NCI-H345 treated with DMSO at 0.1 percent for 48 hours (cell line): ENCODE results near the gene MIP.
"Not testable (repeated sequence)": the region's sequence is repeated elsewhere in the genome, so short reads cannot be mapped to it uniquely, and the experiment has no call there.

ENCODE experiments used
- DNase-seq: peaks from one replicate; lab custom pipeline; 2025; ENCODE audit not compliant: unreplicated experiment; lab: John Stamatoyannopoulos, UW

The MIP gene

DNA sequence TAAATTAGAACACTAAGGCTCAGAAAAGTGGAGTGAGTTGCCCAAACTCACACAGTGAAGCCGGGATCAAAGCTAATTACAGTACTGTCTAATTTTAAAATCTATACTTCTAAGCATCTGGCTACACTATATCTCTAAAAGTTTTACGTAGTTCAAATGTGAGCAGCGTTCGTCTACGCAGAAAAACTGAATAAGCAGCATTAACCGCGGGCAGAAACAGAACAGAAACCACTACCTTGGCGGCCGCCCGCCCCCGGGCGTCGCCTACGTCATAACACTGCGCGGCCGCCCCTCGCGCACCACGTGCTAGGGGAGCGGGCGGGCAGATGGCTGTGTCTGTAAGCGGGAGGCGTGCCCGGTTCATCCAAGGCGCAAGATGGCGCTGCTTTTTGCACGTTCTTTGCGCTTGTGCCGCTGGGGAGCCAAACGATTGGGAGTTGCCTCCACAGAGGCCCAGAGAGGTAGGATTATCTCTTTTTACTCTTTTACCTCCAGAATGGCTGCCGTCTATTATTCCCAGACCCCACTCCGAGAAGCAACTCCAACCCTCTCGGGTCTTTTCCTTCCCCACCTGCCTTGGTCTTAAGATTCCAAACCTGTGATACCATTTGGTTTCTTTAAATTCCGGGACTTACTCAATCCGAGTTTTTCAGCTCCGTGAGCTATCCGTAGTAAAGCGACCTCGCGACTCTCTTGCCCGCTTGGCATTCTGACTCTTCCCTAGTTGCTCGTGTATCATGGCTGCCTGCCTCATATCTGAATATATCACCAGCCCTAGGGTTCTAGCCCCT is 14.0 kb upstream of the MIP start, which contains the start of gene SPRYD4:
SPRYD4 (plus strand) TSS at position 363 of the 791 bp plus-strand sequence; CDS start at position 377, 14 bp downstream.
- peak; percentile 74 for DNase-seq

DNA sequence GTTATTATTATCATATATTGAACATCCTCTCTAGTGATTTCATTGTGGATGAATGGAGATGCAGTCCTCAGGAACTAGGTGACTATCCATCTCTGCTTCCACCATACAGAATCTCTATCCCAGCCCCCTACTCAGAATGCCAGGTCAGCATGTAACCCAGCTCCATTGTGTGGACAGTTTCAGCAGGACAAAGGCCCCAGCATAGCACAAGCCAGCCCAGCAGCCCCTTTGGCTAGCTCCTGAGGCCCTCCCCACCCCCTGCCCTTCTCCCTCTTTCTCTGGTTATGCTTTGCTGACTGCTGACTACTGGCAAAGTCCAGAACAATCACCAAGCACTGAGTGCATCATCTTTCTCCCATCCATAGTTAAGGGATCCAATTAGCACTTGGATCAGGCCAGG is 8.1 kb upstream of the MIP start:
- DNase-seq: no peak

DNA sequence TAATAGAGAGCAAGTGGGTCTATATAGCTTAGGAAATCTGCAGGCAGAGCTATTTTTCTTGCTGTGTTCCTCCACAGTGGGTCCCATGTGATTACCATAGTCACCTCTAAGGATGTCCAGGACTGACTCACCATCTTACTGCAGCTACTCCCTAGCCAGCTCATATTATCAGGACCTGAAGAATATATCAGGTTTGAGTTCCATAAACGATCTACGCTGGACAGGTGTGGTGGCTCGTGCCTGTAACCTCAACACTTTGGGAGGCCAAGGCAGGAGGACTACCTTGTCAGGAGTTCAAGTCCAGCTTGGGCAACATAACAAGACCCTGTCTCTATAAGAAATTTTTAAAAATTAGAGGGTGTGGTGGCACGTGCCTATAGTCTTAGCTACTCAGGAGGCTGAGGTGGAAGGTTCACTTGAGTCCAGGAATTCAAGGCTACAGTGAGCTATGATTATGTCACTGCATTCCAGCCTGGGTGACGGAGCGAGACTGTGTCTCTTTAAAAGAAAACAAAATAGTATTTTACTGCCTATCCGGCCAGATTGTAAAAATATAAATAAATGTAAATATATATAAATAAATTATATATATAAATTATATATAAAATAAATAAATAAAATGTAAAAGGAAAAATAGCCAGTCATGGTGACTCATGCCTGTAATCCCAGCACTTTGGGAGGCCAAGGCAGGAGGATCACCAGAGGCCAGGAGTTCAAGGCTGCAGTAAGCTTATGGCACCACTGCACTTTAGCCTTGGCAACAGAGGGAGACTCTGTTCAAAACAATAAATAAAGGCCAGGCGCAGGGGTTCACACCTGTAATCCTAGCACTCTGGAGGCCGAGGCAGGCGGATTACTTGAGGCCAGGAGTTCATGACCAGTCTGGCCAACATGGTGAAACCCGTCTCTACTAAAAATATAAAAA is 7.0 kb upstream of the MIP start:
- no peak for DNase-seq

DNA sequence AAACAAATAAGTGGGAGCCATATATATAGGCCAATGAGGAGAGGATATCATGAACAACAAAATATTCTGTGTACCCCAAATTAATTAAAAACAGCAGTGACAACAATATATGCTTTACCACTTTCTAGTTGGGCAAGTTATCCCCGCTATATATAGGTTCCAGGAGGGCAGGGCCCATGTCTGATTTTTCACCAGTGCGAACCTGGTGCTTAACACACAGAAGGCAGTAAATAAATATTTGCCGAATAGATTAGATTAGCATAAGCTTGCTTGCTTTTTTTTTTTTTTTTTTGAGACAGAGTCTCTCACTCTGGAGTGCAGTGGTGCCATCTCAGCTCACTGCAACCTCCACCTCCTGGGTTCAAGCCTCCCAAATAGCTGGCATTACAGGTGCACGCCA is 3.4 kb upstream of the MIP start:
- no peak for DNase-seq

DNA sequence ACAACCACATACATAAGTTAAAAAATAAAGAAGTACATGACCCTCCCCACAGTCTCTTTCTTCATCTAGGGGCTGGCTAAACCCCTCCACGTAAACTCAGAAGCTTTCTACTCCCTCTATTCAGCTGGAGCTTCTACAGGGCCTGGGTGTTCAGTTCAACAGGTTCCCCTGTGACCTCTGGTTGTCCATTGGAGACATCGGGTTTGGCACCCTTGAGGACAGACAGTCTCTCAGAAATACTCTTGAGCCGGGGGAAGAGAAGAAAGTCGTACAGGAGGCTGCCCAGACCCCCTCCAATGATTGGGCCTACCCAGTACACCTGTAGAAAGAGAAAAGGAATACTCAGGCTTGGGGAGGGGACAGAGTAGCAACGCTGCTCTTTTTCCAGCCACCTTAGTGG is 3.3 kb downstream of the MIP start:
- no peak for DNase-seq

DNA sequence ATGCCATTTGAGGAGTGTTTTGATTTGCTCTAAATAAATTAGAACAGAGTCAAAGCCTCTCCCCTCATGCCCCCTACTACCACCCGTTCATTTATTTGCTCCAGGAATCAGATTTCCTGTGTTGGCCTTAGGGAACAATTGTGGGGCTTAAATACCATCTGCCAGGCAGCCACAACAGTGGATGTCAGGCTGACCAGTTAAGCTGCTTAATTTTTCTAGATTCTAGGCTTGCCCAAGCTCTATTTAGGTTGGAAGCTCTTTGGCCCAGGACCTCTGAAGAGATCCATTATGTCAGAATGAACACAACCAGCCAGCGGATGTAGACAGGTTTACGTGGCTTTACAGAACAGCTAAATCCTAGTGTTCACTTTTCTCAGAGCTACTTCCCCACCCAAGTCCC is 4.2 kb downstream of the MIP start:
- no peak for DNase-seq

DNA sequence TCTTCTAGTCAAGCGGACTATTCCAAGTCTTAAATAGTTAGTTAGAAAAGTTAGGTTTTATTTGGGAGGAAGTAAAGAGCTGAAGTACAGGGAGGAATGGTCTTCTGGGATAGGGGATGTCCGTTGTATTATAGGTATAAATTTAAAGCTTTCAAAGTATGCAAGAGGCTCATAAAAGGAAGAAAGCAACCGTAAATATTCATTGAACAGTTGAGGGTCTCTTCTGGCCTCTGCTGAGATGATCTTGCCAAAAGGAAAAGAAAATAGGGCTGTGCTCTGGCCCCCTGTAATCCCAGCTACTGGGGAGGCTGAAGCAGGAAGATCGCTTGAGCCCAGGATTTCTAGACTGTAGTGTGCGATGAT is 4.9 kb downstream of the MIP start:
- DNase-seq: no peak

DNA sequence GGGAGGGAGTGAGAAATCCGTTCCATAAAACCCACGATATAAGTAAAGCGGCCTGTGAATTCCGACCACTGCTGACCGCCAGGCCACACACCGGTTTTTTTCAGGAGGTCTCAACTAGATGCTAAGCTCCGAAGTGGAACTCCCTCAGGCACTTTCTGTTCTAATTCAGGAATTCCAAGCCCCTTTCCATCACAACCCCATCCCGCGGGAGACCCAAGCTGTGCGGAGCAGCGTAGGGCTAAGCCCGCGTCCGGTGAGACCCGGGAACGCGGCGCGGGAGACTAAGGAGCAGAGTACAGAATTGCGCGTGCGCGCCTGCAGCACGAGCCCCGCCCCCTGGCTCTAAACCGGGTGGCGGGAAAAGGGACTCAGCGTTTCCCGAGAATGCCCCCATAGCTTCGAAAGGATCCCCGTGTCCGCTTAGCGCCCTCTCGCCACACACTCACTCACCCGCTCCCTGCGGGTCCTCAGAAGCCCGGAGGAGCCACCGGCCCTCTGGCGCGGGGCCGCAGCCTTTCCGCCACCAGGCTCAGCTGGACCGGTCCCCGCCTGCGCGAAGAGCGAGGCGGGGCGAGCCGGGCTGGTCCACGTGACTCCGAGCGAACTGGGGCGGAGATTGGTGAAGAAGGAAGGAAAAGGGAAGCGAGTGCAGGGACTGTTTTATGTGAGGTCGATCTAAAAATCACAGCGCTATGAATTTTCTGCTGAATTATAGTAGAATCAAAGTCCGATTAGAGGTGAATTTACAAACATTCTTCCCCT is 5.4 kb downstream of the MIP start, which contains the start of gene TIMELESS:
TIMELESS (minus strand) TSS at position 567 of the 762 bp plus-strand sequence. CDS start 15,256 bp downstream, outside the sequence.
- DNase-seq: peak; percentile 80

DNA sequence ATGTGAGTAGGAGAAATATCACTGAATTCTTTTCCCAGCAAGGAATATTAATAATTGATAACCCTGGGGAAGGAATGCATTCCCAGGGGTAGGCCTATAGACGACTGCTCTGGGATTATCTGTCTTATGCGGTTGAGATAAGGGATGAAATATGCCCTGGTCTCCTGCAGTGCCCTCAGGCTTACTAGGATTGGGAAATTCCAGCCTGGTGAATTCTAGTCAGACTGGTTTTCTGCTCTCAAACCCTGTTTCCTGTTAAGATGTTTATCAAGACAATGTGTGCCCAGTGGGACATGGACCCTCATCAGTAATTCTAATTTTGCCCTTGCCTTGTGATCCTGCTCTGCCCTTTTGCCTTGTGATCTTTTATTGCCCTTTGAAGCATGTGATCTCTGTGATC is 11.2 kb downstream of the MIP start:
- not testable (repeated sequence) for DNase-seq

DNA sequence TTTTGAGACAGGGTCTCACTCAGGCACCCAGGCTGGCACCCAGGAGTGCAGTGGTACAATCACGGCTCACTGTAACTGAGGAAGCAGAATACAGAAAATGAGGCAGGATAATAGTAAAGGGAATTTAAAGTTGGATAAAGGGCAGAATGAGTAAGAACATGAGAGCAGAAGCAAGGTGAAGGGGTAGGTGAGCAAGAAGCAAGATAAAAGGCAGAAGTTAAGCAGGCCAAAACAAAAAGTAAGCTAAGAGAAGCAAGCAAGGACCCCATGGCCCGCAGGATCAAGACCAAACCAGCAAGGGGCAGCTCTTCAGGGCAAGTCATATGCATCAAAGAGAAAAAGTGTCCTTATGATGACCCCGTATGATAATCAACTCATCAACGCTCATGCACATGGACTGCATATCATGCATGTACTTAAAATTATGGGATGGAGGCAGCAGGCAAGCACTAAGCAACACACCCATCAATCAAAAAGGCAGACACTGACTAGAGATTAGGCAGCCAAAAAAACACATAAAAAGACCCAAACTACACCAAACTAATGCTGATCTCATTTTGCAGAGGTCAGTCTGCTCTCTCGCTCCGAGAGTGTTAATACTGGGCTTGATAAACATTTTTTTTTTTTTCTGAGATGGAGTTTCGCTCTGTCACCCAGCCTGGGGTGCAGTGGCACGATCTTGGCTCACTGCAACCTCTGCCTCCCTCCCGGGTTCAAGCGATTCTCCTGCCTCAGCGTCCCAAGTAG is 16.9 kb downstream of the MIP start:
- no peak for DNase-seq

DNA sequence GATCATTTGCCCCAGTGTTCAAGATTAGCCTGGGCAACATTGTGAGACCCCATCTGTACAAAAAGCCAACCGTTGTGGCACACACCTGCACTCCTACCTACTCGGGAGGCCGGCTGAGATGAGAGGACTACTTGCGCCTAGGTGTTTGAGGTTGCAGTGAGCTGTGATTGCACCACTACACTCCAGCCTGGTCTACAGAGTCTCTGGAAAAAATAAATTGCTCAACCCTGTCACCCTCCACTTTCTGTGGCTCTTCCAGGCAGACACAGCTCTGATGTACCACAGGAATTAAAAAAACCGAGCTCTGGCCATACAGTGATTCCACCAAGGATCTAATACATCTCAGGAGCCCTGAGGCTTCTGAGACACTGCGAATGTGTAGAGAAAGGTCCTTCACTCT is 19.6 kb downstream of the MIP start:
- no peak for DNase-seq

DNA sequence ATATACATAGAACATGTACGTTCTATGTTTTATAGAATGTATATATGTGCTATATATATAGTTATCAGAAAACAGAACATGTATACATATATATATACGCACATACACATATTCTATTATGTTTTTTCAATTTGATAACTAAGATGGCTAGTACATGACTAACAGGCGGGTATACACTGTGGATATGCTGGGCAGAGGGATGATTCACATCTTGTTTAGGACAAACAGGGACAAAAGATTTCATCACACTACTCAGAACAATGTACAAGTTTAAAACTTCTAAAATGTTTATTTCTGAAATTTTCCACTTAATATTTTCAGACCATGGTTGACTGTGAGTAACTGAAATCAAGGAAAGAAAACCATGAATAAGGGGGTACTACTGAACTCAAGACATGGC is 22.6 kb downstream of the MIP start:
- DNase-seq: no peak

DNA sequence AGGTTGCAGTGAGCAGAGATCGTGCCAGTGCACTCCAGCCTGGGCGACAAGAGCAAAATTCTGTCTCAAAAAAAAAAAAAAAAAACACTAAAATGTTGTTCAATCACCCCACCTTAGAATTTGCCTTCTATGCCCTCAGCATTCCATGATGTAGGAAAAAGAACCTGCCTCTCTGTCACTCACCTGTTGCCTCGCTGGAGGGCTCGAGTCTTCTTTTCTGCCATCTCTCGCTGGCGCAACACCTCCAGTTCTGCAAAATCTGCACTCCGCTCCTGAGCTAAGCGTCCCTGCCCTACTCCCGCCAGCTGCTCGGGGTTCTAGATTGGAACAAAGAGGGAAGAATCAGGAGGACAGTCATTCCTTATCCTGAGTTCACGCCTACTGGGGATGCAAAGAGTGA is 23.2 kb downstream of the MIP start:
- no peak for DNase-seq

DNA sequence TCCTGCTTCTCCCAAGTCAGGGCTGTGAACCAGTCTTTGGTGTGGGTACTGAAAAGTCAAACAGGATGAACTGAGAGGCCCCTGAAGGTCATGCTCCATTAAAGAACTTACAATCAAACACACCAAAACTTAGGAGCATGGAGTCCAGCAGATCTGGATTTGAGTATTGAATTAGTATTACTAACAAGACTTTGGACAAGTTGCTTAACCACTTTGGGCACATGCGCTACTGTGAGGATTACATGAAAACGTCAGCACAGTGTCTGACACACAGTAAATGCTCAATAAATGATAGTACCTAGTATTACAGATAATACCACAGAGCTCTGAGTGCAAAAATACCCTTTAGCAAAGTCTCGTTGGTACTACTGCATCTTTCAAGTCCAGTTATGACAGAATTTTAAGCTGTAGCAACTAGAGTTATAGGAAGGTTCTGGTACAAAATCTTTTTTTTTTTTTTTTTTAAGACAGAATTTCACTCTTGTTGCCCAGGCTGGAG is 28.5 kb downstream of the MIP start:
- DNase-seq: no peak

DNA sequence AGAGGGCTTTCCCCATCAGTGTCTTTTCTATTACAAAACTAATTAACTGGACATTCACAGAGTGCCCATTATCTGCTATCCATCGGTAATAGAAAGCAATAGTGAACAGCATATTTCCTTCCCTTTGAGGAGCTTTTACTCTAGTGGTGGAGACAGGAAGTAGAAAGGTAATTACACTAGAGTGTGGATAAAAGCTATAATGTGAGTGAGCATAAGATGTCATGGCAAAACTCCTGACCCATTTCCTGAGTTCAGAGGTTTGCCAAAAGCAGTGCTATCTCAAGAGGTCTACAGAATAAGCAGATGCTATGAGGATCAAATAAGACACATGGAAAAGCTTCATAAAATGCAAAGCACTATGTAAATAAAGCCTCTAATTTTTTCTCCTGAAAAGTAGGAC is 29.3 kb downstream of the MIP start:
- no peak for DNase-seq

DNA sequence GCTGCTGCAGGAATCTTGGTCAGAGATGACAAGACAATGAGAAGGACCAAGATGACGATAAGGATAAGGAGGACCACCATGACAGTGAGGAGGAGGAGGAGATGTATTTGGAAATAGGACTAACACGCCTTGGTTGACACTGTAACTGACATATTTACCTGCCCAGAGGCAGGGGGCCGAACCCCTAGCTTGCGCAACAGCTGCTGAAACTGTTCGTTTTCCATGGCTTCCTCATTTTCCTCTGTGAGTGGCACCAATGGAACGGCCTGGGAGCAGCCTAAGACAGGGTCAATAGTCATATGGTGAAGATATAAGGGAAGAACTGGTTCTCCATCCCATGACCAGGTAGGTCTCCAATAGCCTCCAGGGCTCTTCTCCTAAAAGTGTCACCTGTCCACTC is 34.0 kb downstream of the MIP start:
- no peak for DNase-seq

DNA sequence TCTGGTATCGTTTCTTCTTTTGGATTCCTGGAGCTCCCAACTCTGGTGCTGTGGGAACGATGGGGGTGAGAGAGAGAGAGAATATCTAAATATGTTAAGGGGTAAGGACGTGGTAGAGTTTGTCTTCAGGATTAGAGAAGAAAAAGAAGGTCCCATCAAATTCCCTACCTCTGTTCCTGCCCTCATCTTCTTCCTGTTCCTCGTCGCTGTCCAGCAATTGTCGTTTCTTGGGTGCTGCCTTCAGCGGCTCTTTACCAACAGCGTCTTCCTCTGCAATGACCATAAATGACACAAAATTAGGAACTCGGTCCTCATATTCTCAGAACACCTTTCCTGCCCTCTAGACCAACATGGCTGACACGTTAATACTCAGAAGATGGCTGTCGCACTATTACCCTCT is 36.7 kb downstream of the MIP start:
- no peak for DNase-seq

DNA sequence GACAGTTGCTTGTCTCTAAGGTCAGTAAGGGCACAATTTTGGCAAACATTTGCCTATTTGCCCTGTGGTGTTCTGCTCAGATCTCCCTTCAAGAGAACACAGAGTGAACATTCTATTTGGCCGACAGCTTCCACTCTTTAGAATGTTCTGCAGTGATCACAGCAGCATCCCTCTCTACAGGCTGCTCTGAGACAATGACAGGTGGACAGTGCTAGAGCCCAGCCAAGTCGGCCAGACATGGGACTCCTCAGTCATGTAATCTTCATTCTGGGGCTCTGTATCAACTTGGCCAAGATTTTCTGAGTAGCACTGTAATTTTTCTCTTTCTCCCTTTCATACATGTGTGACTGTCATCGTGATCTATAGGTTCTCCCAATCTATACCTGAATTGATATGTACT is 40.1 kb downstream of the MIP start:
- DNase-seq: no peak

DNA sequence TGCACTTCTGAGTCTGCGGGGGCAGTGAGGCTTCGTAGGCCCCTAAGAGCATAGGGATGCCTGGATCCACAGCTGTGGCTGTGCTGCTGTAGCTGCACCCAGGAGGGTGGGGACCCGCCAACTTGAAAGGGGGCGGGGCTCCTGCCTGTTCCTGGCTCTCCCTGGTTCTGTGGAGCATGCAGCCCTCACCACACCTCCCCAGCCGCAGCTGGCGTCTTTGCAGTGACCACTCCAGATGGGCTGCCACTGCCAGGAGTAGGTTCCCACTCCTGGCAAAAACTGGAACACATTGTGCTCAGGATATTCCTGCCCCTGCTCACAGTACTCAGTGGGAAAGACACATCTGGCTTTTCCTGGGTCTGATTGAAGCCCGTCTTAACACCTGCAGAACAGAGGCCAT is 41.1 kb downstream of the MIP start:
- DNase-seq: no peak
